RCC 7860 (cell line): ENCODE measurements around the gene CNTNAP2.
"Not testable (repeated sequence)": the region's sequence is repeated elsewhere in the genome, so short reads cannot be mapped to it uniquely, and the experiment has no call there.

Experiments used
- DNase-seq: peaks from one replicate; pipeline ENCODE4 v3.0.0-alpha.2; 2015; ENCODE audit warnings: low spot score
- FAIRE-seq: peaks from 2 replicates; lab custom pipeline; 2012; peaks lifted over from hg19 to GRCh38; lab: Jason Lieb, UNC

The CNTNAP2 gene

DNA sequence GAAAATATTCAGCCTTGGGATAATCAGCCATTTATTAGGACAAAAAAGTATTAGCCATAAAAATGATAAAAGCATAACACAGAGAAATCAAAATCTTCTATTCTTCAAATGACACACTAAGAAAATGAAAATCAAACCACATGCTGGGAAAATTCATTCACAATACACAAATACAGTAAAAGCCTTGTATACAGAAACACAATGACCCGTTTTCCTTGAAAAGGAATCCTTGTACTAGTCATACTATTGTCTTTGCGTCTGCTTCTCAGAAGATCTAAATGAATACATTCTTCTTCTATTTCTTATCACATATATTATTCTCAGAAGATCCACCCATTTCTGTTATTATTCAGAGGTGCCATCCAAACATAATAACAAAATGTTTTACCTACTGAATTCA lies 749.1 kb downstream of the CNTNAP2 start:
- FAIRE-seq (no peak), DNase-seq (no peak)

DNA sequence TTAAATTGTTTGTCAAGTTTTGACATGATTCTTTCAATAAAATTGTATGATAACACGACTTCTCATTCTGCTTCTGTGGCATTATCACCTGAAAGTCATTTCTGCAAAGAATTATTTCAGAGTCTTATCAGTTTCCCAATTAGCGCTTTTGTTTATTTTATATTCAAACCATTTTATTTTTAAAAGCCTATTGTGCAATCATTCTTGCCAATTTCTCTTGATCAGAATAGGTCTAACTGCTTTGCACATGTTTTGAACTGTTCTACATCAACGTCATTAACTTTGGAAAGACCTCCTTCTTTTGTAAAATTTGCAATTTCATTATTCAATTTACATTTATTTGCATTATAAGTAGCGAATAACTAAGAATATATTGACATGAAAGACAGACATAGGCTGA lies 758.1 kb downstream of the CNTNAP2 start:
- DNase-seq (no peak), FAIRE-seq (no peak)

DNA sequence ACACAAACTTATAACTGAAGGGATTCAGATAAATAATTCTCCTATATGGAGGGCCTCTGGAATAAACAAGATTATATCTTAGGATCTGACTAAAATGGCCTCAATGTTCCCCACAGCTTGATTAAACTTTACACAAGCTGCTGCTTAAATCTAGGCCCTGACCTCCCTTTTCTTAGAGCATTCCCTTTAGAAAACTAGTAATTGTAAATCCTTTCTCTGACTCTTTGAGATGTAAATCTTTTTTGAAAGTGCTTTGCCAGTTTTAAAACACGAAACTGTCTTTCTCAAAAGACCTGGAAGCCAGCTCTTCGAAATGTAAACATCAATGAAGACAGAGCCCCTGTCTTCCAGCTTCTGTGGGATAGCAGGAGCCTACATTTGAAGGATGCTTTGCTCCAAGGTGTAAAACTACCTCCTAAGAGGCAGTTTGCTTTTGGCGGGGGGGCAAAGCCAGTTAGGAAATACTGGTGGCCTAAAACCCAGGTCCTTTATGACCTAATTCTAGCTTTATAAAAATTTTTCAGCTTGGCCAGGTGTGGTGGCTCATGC lies 758.7 kb downstream of the CNTNAP2 start:
- DNase-seq: no peak
- FAIRE-seq: no peak

DNA sequence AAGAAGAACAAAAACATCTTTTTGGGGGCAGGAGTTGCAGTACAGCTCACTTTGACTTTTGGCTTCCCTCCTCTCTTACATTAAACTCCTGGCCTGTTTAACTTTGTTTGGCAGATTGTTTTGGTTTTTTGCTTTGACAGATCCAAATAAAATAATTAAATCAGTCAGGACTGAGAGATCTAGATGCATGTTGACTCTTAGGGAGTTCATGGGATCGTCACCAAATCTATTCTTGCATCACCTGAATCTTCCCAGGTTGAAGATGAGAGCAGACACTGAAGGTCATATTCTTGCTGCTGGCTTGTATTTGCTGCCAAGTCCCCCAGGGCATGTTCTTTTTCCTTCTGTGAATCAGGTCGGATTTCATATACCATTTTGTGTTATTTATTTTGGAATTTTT lies 759.4 kb downstream of the CNTNAP2 start:
- FAIRE-seq (no peak), DNase-seq (no peak)

DNA sequence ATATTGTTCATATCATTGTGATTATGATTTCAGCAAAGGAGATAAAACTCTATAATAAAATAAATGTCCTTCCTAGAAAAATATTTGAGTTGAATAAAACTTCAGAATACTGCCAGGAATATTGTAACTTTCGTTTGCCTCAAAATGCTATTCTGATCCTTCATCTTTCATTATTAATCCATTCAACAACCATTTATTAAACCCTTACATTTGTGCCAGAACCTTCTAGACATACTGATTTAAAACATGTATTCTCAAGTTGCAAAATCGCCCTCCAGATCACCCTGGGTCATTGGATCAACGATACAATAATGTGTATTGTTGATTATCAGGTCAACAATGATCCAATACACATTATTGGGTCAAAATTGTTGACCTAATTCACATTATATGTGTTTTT lies 759.8 kb downstream of the CNTNAP2 start:
- no peak for FAIRE-seq

DNA sequence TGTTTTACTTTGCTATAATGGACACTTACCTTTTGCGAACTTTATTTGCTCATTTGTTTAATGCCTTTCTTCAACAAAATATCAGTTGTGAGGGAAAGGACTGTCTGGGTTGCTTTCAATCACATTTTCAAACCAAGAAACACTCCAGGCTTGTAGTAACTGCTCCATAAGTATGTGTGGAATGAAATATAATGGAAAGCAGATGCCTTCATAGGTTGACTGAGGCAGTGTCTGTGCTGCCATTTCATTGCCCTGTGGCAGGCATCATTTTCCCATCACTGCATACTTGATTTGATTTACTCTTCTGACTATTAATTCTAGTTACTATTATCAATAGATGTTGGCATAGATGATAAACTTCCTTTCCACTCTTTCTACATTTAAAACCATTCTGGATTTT lies 762.3 kb downstream of the CNTNAP2 start:
- no peak for DNase-seq
- no peak for FAIRE-seq

More for the DNA sequence above, 759.8 kb downstream of the CNTNAP2 start:
- no peak for DNase-seq

DNA sequence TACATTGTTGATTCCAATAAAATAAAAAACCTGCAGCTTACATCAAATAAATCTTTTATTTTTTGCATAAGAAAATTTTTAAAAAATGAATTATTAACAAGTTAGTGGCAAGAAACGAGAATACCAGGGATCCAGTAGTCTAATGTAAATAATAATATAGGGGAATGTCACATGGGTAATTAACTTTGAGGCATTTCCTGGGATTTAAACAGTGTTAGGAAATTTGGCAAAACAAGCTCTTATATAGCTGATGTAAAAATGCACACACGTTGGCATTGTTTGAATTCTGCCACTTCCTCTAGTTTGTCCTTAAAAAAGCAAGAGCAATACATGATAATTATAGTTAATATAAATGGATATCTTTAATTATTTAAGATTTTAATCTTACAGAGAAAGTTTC lies 768.6 kb downstream of the CNTNAP2 start:
- DNase-seq: no peak
- FAIRE-seq: no peak

DNA sequence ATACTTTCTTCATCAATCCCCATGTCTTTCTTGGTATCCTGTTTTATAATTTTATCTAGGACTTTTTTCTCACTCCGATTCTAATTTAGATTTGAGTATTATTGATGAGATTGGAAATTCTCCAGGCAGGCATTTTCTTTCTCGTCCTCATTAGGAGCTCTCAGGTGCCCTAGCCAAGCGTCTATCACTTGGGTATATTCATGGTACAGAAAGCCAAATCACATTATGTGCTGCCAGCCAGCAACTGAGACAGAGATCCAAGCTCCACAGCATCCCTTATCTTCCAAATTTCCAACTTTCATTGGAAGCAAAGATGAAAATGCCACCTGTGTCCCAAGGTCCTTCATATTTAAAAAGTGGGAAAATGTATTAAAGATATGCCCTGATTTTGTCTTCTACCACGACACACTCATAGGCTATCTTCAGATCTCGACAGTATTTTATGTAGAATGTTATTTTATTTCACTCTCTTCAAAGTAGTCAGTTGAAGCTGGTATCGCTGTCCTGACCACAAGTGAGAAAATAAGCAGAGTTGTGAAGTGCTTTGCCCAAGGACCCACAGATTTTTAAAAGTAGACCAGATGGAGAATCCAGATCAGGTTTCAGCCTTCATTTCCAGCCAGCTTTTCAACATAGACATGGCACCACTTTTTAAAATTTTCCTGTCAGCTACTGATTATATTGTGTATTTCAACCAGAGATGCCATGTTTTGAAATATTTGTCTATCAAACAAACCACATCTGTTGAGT lies 773.4 kb downstream of the CNTNAP2 start:
- DNase-seq (no peak), FAIRE-seq (no peak)

DNA sequence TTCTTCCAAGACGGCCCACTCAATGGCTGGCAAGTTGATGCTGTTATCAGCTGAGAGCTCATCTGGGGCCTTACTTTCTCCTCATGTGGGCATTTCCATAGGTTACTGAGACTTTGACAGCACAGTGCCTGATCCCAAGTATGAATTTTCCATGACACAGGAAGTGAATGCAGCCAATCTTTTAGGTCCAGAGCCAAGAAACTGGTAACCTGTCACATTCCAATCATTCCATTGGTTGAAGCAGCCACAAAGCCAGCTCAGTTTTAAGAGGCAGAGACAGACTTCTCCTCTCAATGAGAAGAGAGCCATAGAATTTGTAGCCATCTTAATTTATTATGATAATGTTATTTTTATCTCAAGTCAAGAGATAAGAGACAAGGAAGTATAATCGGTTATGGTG lies 775.5 kb downstream of the CNTNAP2 start:
- no peak for FAIRE-seq
- peak; percentile 36 for DNase-seq

DNA sequence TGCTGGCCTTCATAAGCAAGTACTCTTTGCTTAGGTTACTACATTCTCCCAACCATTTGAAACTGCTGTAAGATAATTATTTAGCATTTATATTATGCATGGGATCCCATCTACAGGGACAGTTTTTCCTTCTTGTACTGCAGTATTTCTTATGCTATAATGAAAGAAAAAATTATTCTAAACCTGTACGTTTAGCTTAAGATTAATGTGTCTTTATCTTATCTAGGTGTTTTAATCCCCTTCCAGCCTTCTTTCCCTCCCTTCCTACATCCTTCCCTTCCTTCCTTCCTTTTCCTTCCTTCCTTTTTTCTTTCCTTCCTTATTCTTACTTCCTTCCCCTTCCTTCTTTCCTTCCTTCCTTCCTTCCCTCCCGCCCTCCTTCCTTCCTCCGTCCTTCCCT lies 778.3 kb downstream of the CNTNAP2 start:
- FAIRE-seq (no peak), DNase-seq (no peak)

DNA sequence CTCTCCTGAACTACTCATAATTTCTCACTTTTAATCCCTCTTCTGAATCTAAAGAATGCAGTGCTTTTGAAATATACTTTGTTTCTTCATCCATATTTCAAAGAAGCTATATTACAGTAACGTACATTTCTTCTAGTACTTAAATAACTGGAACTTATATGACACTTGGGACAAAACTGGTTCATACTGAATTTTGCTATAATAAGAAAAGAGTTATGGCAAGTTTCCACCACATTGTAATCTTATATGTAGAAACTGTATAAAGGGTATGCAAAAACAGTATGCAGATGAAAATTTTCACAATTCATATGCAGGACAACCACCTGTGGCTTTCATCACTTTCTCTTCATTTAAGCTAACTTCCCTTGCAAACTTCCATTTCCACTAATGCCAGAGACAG lies 785.7 kb downstream of the CNTNAP2 start:
- FAIRE-seq: no peak
- DNase-seq: no peak

DNA sequence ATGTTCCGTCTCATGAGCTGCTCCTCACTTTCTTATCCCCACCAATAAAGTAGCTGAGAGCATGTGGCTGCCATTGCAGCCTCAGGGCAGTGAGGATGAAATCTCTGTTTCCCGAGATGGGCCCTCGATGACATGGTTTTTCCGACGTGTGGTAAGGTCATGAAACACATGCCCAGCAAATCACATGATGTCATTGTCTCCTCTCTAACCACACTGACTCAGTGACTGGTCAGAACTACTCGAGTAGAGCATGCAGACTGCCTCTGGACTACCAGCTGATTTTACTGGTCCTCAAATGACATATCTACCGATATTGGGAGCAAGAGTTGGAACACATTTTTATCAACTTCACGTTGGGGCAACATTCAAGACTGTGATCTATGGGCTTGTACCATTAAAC lies 786.1 kb downstream of the CNTNAP2 start:
- peak; percentile 33 for FAIRE-seq

DNA sequence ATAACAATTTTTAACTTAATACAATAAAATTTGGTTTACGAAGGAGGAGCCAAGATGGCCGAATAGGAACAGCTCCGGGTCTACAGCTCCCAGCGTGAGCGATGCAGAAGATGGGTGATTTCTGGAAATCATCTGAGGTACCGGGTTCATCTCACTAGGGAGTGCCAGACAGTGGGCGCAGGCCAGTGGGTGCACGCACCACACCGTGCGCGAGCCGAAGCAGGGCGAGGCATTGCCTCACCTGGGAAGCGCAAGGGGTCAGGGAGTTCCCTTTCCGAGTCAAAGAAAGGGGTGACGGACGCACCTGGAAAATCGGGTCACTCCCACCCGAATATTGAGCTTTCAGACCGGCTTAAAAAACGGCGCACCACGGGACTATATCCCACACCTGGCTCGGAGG lies 789.1 kb downstream of the CNTNAP2 start:
- not testable (repeated sequence) for DNase-seq, FAIRE-seq

More for the DNA sequence above, 786.1 kb downstream of the CNTNAP2 start:
- peak; percentile 74 for DNase-seq

DNA sequence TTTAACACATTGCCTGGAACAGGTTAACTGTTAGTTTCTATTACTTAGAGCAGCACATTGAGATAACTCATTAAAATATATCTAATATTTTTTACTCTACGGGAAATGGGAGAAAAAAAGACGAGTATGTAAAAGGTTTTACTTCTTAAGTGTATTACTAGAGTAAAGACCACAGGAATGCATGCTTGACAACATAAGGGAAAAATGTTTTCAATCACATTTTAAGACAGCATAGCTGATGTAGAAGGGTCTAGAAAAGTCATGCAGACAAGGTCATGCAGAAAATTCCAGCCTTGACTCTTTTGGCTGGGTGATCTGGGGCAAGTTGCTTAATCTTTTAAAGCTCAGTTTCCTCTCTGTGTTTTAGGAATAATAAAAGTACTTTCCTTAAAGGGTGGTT lies 806.2 kb downstream of the CNTNAP2 start:
- no peak for DNase-seq
- no peak for FAIRE-seq

DNA sequence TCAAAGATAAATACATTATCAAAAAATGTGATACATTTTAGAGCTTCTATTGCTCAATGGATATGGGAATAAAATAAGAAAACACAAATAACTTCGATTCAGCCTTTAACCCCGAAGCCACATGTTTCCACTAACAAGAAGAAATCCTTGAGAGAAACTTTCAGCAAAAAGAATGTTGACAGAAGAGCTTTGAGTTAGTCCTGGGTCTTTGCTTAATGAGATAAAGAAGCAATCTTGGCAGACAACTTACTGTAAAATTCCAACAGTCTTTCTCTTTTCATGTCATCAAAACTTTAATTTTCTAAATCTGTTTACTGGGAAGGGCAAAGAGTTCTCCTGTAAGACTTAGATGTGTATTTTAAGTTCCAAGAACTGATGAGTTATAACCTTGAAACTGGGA lies 810.2 kb downstream of the CNTNAP2 start:
- DNase-seq: no peak
- no peak for FAIRE-seq

DNA sequence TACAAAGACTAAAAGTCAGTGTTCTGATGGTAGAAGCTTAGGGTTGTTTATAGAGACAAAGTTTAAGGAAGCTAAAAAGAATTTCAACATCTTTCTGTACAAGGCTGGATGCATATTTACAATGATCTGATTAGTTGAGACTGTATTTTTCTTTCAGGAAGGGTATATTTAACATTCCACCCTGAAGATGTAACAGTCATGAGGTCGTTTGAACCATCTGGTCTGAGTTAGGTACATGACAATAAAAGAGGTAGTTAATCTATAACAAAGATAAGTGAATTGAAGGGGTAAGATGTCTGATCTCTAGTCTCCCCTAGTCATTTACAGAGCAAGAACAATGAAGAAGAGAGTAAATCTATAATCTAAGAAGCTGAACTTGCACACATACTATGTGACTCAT lies 821.2 kb downstream of the CNTNAP2 start:
- no peak for DNase-seq
- no peak for FAIRE-seq

DNA sequence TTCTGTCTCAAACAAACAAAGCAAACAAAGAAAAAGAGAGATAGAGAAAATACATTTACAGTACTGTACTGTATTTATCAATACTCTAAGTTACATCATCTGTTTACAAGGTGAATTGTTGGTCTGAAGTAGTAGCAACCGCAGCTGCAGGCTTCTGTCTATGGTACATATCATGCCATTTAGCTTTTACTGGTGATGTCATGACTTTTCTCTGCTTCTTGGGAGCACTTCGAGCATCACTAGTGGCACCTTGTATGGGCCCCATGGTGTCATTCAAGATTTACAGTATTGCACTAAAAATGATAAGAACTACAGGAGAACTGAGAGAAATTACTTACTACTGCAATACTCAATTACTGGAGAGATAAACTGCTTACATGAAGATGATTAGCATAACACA lies 826.9 kb downstream of the CNTNAP2 start:
- DNase-seq (no peak), FAIRE-seq (no peak)

DNA sequence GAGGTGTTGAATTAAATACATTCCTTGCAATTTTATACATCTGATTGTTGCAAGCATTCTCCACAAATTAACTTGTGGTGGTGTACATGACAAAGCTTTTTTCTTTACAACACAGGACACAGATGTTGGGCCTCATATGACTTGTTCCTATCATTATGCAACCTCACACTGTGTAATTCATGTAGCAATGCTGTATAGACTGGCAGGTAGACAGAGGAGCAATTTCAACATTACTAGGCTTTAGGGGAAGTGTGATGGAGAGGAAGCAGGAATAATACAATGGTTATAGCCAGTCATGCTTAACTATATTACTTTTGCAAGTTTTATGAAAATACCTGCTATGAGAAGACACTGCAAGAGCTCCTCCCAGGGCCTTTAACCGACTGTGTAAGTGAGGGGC lies 832.1 kb downstream of the CNTNAP2 start:
- DNase-seq (no peak), FAIRE-seq (no peak)

DNA sequence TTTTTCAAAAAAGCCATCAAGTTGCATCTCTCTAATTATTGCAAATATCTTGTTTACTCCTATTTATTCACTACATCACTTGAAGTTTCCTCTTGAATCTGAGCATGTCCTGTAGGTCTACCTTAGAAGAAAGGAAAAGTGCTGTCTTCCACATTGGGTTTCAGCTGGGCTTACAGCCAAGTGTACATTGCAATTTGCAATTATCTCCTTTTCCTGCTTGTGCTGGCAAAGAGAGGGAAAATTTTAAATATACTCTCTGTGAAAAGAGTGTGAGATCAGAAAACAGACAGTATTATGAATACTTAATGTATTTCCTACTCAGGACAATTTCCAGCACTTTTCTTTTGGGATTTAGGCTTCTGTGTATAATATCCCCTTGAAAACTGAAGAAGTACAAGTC lies 839.7 kb downstream of the CNTNAP2 start:
- DNase-seq: no peak
- no peak for FAIRE-seq

DNA sequence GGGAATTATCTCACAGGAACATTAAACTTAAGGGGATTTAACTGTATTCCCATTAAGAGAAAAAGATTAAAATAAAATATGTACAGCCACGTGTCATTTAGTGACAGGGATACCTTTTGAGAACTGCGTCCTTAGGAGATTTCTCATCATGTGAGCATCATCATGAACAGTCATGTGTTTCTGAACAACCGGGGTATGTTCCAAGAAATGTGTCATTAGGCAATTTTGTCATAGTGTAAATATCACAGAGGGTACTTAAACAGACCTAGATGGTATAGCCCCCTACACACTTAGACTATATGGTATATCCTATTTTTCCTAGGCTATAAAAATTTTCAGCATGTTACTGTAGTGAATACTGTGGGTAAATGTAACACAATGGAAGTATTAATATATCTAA lies 840.3 kb downstream of the CNTNAP2 start:
- DNase-seq (peak; percentile 59), FAIRE-seq (peak; percentile 39)

DNA sequence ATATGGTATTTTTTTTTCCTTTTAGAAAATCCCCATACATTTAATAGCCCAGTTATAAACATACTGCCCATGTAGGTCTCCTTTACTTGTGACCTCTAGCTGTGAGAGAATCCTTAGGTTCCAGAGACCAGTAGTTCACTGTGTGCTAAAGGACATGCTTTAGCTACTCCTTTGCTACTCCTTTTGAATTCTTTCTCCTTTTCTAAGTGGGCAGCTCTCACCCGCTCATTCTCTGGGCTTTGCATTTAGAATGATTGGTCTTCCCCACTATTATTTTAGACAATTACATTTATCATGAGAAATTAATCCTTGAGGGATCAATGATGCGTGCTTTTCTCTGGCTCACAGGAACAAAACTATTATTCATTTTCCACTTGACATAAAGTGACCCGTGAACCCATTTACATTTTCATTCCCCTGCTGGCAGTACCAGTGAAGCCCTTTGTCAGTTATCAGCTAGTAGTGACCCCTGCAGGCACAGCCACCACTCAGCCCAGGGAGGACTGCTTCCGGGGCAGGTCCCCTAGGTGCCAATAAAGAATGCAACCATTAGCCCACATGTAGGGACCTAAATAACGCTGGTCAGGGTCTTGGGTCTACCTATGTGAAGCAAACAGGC lies 844.3 kb downstream of the CNTNAP2 start:
- DNase-seq (peak; percentile 22), FAIRE-seq (no peak)

DNA sequence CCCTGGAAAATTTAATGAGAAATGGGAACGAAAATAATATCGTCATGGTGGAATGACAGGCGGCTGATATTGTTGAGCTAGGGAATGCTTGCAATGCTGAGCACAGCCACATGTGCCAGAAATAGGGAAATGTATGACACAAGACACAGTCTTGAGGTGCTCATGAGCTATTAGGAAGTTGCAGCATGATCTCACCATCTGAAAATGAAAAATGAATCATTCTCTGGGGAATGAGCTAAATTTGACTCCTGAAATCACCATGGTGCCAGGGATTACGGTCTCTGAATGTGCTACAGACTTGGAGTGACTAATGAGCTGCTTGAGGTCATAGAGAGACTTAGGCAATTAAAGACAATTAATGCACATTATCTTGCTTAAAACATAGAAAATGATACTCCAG lies 845.0 kb downstream of the CNTNAP2 start:
- peak; percentile 90 for FAIRE-seq
- DNase-seq: peak; percentile 97
